OCI-LY3 (cell line): Measurements from ENCODE around the gene TIAM2.

Experiments used
- CTCF ChIP-seq: fragments of 200-600, 300-600 bp; sonication (generic); IDR thresholded peaks from 2 replicates; pipeline ENCODE4 v1.5.1; 2014; ENCODE audit warnings: antibody characterized with exemption, low read length, low read depth
- EZH2phosphoT487 ChIP-seq: fragments of 200-600 bp; shearing (Covaris generic); IDR thresholded peaks from 2 replicates; pipeline ENCODE4 v1.6.1; 2018; ENCODE audit warnings: antibody characterized with exemption, mixed run types, low read depth

GRCh38 chr6:155146205-155146604 lies 151.1 kb downstream of the TIAM2 start:
- TF ChIP-seq CTCF (no peak), EZH2phosphoT487 (no peak)
